Kidney (tissue), 14 donors: ENCODE data around the gene CHIT1. TPM values are rescaled to one million over a fixed set of nuclear protein-coding genes. Genes with fewer than 3 reads are reported as not detected.

Experiments used
- DNase-seq, 5 donors: peaks; one replicate each; pipeline ENCODE4 v3.0.0-alpha.2; 2013 to 2020
- FAIRE-seq: peaks from 2 replicates; lab custom pipeline; 2012; peaks lifted over from hg19 to GRCh38; lab: Jason Lieb, UNC
- H3K27ac ChIP-seq, 2 donors: one replicate each; pipeline ENCODE4 v1.7.0; 2013; ENCODE audit warnings: low read depth in 2 of 2, low read length in 2 of 2, inconsistent platforms in 1 of 2
- H3K27me3 ChIP-seq: one replicate; pipeline ENCODE4 v1.7.1; 2013; ENCODE audit warnings: low read length, inconsistent platforms; ENCODE audit not compliant: control insufficient read depth, insufficient read depth
- H3K36me3 ChIP-seq, 3 donors: one replicate each; pipeline versions ENCODE4 v1.7.0 to v1.7.1; 2013; ENCODE audit warnings: low read length in 3 of 3, control low read depth in 1 of 3, inconsistent platforms in 1 of 3; ENCODE audit not compliant: insufficient read depth in 3 of 3, control insufficient read depth in 2 of 3
- H3K4me1 ChIP-seq, 3 donors: one replicate each; pipeline versions ENCODE4 v1.7.0 to v1.7.1; 2013; ENCODE audit warnings: low read length in 3 of 3, inconsistent platforms in 1 of 3, low read depth in 1 of 3; ENCODE audit not compliant: control insufficient read depth in 2 of 3, insufficient read depth in 2 of 3
- H3K4me3 ChIP-seq, 3 donors: one replicate each; pipeline versions ENCODE4 v1.7.0 to v1.8.1; 2013; ENCODE audit warnings: low read length in 3 of 3, control low read depth in 1 of 3, inconsistent platforms in 1 of 3
- H3K9ac ChIP-seq, 3 donors: one replicate each; pipeline versions ENCODE4 v1.7.0 to v1.7.1; 2013; ENCODE audit warnings: low read length in 3 of 3, control low read depth in 1 of 3, inconsistent platforms in 1 of 3
- H3K9me3 ChIP-seq, 3 donors: one replicate each; pipeline versions ENCODE4 v1.7.0 to v1.7.1; 2013; ENCODE audit warnings: low read length in 3 of 3, control low read depth in 1 of 3, inconsistent platforms in 1 of 3; ENCODE audit not compliant: control insufficient read depth in 2 of 3, insufficient read depth in 1 of 3
- intact Hi-C: fragments of 100-400 bp; cut with DNase I; formaldehyde crosslinking; loops from one replicate; pipeline ENCODE4 v1.11.1; 2022
- polyA plus RNA-seq: library from polyadenylated mRNA; stranded (reverse); fragments of 350-450 nt; fragmentation: Illumina TruSeq; extraction: RNeasy Lipid Tissue Mini Kit (QIAGEN cat#74804); gene quantifications from one replicate; pipeline ENCODE4 v1.2.3, GENCODE V29; 2014; ENCODE audit warnings: low read depth, low replicate concordance; ENCODE audit not compliant: insufficient read depth
- total RNA-seq: library from RNA; stranded (reverse); fragmentation: NEBNext Ultra II Directional; extraction: Animal tissue kit (Norgen Biotek cat#: 25700); gene quantifications from one replicate; pipeline ENCODE4 v1.2.1, GENCODE V29; 2021
- TF ChIP-seq, protein P1 (sequence below): IDR thresholded peaks from 3 replicates; pipeline ENCODE4 v1.5.1; 2012; ENCODE audit warnings: mild to moderate bottlenecking, moderate library complexity, borderline replicate concordance; ENCODE audit not compliant: insufficient read depth; ENCODE audit errors: extremely low read depth
- donor health status: control.
- donor health status: control.
- donor health status: control.
- donor health status: control.
- donor health status: control.
- donor health status: DM: yes; HTN: yes; CAD: no.
- donor health status: Normal renal cell carcinoma (clear cell type).

CHIT1 gene
- total and polyA plus RNA-seq, 2 donors from 2014 or later, result 1.1 TPM; not detected in 1

- no peak for FAIRE-seq
- H3K4me3 ChIP-seq, result no peak overlapping the region
- TF ChIP-seq, protein P1, sequence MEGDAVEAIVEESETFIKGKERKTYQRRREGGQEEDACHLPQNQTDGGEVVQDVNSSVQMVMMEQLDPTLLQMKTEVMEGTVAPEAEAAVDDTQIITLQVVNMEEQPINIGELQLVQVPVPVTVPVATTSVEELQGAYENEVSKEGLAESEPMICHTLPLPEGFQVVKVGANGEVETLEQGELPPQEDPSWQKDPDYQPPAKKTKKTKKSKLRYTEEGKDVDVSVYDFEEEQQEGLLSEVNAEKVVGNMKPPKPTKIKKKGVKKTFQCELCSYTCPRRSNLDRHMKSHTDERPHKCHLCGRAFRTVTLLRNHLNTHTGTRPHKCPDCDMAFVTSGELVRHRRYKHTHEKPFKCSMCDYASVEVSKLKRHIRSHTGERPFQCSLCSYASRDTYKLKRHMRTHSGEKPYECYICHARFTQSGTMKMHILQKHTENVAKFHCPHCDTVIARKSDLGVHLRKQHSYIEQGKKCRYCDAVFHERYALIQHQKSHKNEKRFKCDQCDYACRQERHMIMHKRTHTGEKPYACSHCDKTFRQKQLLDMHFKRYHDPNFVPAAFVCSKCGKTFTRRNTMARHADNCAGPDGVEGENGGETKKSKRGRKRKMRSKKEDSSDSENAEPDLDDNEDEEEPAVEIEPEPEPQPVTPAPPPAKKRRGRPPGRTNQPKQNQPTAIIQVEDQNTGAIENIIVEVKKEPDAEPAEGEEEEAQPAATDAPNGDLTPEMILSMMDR, result no peak
- H3K36me3 ChIP-seq, result no peaks in the 10 kb centered on the region
- H3K4me1 ChIP-seq, result no peaks in the 10 kb centered on the region
- H3K27ac ChIP-seq, result no peak overlapping the region
- H3K27me3 ChIP-seq, result no peaks in the 10 kb centered on the region
- no peaks in the 10 kb centered on the region for H3K9me3 ChIP-seq
- no peak overlapping the region for H3K9ac ChIP-seq
- intact Hi-C loops, result loop anchor here (5.0 kb wide), 2 partner anchors 98 to 173 kb away; no protein-coding TSS in a partner anchor
- peak in 1 of 5 donors; percentile 5 for DNase-seq
Measured at GRCh38 chr1:203215573-203215972, 13.9 kb downstream of the CHIT1 start.

GRCh38 chr1:203214871-203215270 lies 14.6 kb downstream of the CHIT1 start:
- H3K27me3 ChIP-seq, result no peaks in the 10 kb centered on the region
- intact Hi-C loops, result loop anchor here (5.0 kb wide), 2 partner anchors 98 to 173 kb away; no protein-coding TSS in a partner anchor
- H3K4me3 ChIP-seq, result no peak overlapping the region
- H3K36me3 ChIP-seq, result no peaks in the 10 kb centered on the region
- DNase-seq (no peak), FAIRE-seq (no peak)
- no peak overlapping the region for H3K27ac ChIP-seq
- H3K4me1 ChIP-seq, result no peaks in the 10 kb centered on the region
- no peak overlapping the region for H3K9ac ChIP-seq
- H3K9me3 ChIP-seq, result no peaks in the 10 kb centered on the region
- TF ChIP-seq, protein P1, result no peak

GRCh38 chr1:203213126-203213525 lies 16.3 kb downstream of the CHIT1 start:
- FAIRE-seq (no peak), DNase-seq (no peak)
- Histone ChIP-seq H3K4me3 (no peak overlapping the region), H3K4me1 (no peaks in the 10 kb centered on the region), H3K27ac (no peak overlapping the region), H3K36me3 (no peaks in the 10 kb centered on the region), H3K9ac (no peak overlapping the region), H3K27me3 (no peaks in the 10 kb centered on the region), H3K9me3 (no peaks in the 10 kb centered on the region)
- intact Hi-C loops, result no loop called here
- TF ChIP-seq, protein P1, result no peak

DNA sequence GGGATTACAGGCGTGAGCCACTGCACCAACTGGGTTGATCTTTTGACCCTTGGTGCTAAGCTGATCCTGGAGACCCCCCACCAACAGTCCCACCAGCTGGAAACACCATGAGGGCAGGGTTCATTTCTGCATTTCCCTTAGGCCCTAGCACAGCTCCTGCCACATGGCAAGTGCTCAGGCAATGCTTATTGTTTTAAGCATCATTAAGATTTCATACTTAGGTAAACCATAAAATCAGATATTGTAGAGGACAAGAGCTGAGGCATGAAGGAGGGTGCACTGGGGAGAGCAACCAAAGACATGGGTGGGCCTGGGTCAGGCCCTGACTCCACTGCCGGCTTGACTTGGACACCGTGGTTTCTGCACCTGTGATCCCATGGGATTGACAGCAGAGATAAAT lies 17.7 kb downstream of the CHIT1 start:
- H3K9ac ChIP-seq, result no peak overlapping the region
- H3K27me3 ChIP-seq, result no peaks in the 10 kb centered on the region
- DNase-seq, result no peak
- no peak for FAIRE-seq
- H3K4me1 ChIP-seq, result no peaks in the 10 kb centered on the region
- H3K36me3 ChIP-seq, result no peaks in the 10 kb centered on the region
- no peak overlapping the region for H3K27ac ChIP-seq
- no peak overlapping the region for H3K4me3 ChIP-seq
- TF ChIP-seq, protein P1, result no peak
- no peaks in the 10 kb centered on the region for H3K9me3 ChIP-seq
- intact Hi-C loops, result no loop called here
